ENCODE results near the gene CACTIN. TPM values are rescaled to one million over a fixed set of nuclear protein-coding genes. Genes with fewer than 3 reads are reported as not detected.

CACTIN gene
- total and polyA plus RNA-seq, 7 donors: 6.2 to 23.9 (median 20.5) TPM

GRCh38 chr19:3612330-3612729, 14.3 kb downstream of the CACTIN start:
- no peak for TF ChIP-seq POLR2A (IDR thresholded peaks at IDR 0.05)
- TF ChIP-seq EP300 (IDR thresholded peaks at IDR 0.05): no peak
- TF ChIP-seq POLR2AphosphoS5 (IDR thresholded peaks at IDR 0.05): no peak
- no peak for TF ChIP-seq CTCF (IDR thresholded peaks at IDR 0.05)
- WGBS, 2 donors: 97 to 98% methylated on average over 33 of the region's 33 CpGs
- H3K4me1 ChIP-seq: peaks cover 0 to 41% (median 36%) of the 10 kb centered on the region in 4 donors
- no peaks in the 10 kb centered on the region for H3K27me3 ChIP-seq
- H3K4me3 ChIP-seq: no peak overlapping the region
- peaks cover 0 to 53% (median 23%) of the 10 kb centered on the region in 4 donors for H3K36me3 ChIP-seq
- intact Hi-C loops (cut with DNase I): loop anchor here (10.0 kb wide), 1 partner anchor 288 kb away; no protein-coding TSS in a partner anchor
- no peak for DNase-seq
- H3K27ac ChIP-seq: no peak overlapping the region
- no peaks in the 10 kb centered on the region for H3K9me3 ChIP-seq

- H3K36me3 ChIP-seq: peaks cover 0 to 48% (median 23%) of the 10 kb centered on the region in 4 donors
- no peaks in the 10 kb centered on the region for H3K27me3 ChIP-seq
- peaks cover 0 to 46% (median 41%) of the 10 kb centered on the region in 4 donors for H3K4me1 ChIP-seq
- WGBS, 2 donors: 96% methylated on average over 36 of the region's 36 CpGs
- no peak overlapping the region for H3K4me3 ChIP-seq
- H3K9me3 ChIP-seq: no peaks in the 10 kb centered on the region
- no peak for DNase-seq
- H3K27ac ChIP-seq: no peak overlapping the region
- TF ChIP-seq POLR2AphosphoS5 (IDR thresholded peaks at IDR 0.05) (no peak), CTCF (IDR thresholded peaks at IDR 0.05) (no peak), POLR2A (IDR thresholded peaks at IDR 0.05) (no peak), EP300 (IDR thresholded peaks at IDR 0.05) (no peak)
- intact Hi-C loops (cut with DNase I): loop anchor here (10.0 kb wide), 1 partner anchor 287 kb away; no protein-coding TSS in a partner anchor
Measured at GRCh38 chr19:3611841-3612240, 14.7 kb downstream of the CACTIN start.

GRCh38 chr19:3610745-3611717, 15.6 kb downstream of the CACTIN start:
- no peak for TF ChIP-seq CTCF (IDR thresholded peaks at IDR 0.05)
- no peak for TF ChIP-seq EP300 (IDR thresholded peaks at IDR 0.05)
- no peak for TF ChIP-seq POLR2A (IDR thresholded peaks at IDR 0.05)
- TF ChIP-seq POLR2AphosphoS5 (IDR thresholded peaks at IDR 0.05): no peak
- no peaks in the 10 kb centered on the region for H3K27me3 ChIP-seq
- no peak overlapping the region for H3K4me3 ChIP-seq
- DNase-seq: no peak
- H3K36me3 ChIP-seq: peaks cover 0 to 42% (median 23%) of the 10 kb centered on the region in 4 donors
- no peak overlapping the region for H3K27ac ChIP-seq
- peaks cover 0 to 54% (median 49%) of the 10 kb centered on the region in 4 donors for H3K4me1 ChIP-seq
- intact Hi-C loops (cut with DNase I): loop anchor here (10.0 kb wide), 1 partner anchor 286 kb away; no protein-coding TSS in a partner anchor
- no peaks in the 10 kb centered on the region for H3K9me3 ChIP-seq
- 89 to 90% methylated on average over 41 of the region's 41 CpGs for WGBS, 2 donors

GRCh38 chr19:3609779-3610719, 16.5 kb downstream of the CACTIN start:
- peaks cover 0 to 34% (median 21%) of the 10 kb centered on the region in 4 donors for H3K36me3 ChIP-seq
- intact Hi-C loops (cut with DNase I): loop anchor here (10.0 kb wide), 1 partner anchor 285 kb away; no protein-coding TSS in a partner anchor
- WGBS, 2 donors: 81 to 83% methylated on average over 24 of the region's 24 CpGs
- peak overlapping the region in 1 of 4 donors; percentile 86 for H3K27ac ChIP-seq
- no peaks in the 10 kb centered on the region for H3K27me3 ChIP-seq
- no peak overlapping the region for H3K4me3 ChIP-seq
- no peak for TF ChIP-seq POLR2AphosphoS5 (IDR thresholded peaks at IDR 0.05)
- TF ChIP-seq POLR2A (IDR thresholded peaks at IDR 0.05): no peak
- no peak for TF ChIP-seq EP300 (IDR thresholded peaks at IDR 0.05)
- no peak for TF ChIP-seq CTCF (IDR thresholded peaks at IDR 0.05)
- no peak for DNase-seq
- H3K4me1 ChIP-seq: peaks cover 0 to 64% (median 51%) of the 10 kb centered on the region in 4 donors
- H3K9me3 ChIP-seq: no peaks in the 10 kb centered on the region

Data from sigmoid colon (tissue), 7 donors.